ENCODE measurements around the gene DRC1.

DNA sequence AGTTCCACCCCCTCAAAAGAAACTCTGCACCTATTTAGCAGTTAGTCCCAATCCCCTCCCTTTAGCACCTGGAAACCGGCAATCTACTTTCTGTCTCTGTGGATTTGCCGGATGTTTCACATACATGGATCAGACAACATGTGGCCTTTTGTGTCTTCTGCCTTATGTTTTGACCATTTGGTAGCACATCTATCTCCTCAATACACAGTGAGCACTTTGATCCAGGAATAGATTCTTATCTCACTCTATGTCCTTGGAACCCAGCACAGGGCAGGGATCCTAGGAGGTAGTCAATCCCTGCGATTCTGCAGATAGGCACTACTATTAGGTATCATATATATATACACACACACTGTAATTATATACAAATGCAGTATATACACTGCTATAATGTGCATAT lies 80.0 kb downstream of the DRC1 start:
- TF ChIP-seq, protein P1, sequence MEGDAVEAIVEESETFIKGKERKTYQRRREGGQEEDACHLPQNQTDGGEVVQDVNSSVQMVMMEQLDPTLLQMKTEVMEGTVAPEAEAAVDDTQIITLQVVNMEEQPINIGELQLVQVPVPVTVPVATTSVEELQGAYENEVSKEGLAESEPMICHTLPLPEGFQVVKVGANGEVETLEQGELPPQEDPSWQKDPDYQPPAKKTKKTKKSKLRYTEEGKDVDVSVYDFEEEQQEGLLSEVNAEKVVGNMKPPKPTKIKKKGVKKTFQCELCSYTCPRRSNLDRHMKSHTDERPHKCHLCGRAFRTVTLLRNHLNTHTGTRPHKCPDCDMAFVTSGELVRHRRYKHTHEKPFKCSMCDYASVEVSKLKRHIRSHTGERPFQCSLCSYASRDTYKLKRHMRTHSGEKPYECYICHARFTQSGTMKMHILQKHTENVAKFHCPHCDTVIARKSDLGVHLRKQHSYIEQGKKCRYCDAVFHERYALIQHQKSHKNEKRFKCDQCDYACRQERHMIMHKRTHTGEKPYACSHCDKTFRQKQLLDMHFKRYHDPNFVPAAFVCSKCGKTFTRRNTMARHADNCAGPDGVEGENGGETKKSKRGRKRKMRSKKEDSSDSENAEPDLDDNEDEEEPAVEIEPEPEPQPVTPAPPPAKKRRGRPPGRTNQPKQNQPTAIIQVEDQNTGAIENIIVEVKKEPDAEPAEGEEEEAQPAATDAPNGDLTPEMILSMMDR (IDR thresholded peaks at IDR 0.05) = no peak
- TF ChIP-seq REST (IDR thresholded peaks at IDR 0.05; ENCODE audit: insufficient read depth in 1 of 2, low read depth in 2 of 2, low read length in 1 of 2) = no peak
- no peak for TF ChIP-seq POLR2AphosphoS5 (IDR thresholded peaks at IDR 0.05; ENCODE audit: low read depth, low read length)
